Nephron progenitor cell (in vitro differentiated cells): ENCODE results near the gene LINGO4.
"Not testable (repeated sequence)": the region's sequence is repeated elsewhere in the genome, so short reads cannot be mapped to it uniquely, and the experiment has no call there.

Experiments
- DNase-seq: peaks from one replicate; pipeline ENCODE4 v3.0.0; 2021
- H3K27ac Mint-ChIP-seq: 2 replicates; pipeline ENCODE4 v1.8.0; 2021; ENCODE audit warnings: mild to moderate bottlenecking, moderate library complexity, mixed read lengths
- H3K27me3 Mint-ChIP-seq: 2 replicates; pipeline ENCODE4 v1.8.0; 2021; ENCODE audit warnings: mild to moderate bottlenecking, low read depth, mixed read lengths; ENCODE audit not compliant: poor library complexity
- H3K36me3 Mint-ChIP-seq: 2 replicates; pipeline ENCODE4 v1.8.0; 2021; ENCODE audit warnings: low read depth, mixed read lengths
- H3K4me1 Mint-ChIP-seq: 2 replicates; pipeline ENCODE4 v1.8.0; 2021; ENCODE audit warnings: mixed read lengths
- H3K4me3 Mint-ChIP-seq: 2 replicates; pipeline ENCODE4 v1.8.0; 2021; ENCODE audit warnings: mild to moderate bottlenecking, moderate library complexity, mixed read lengths
- H3K9me3 Mint-ChIP-seq: 2 replicates; pipeline ENCODE4 v1.8.0; 2021; ENCODE audit warnings: mild to moderate bottlenecking, moderate library complexity, mixed read lengths
- CTCF ChIP-seq: fragments of 200-600 bp; sonication (generic); IDR thresholded peaks from 2 replicates; pipeline ENCODE4 v1.5.0; 2021; ENCODE audit warnings: antibody characterized with exemption

The LINGO4 gene

GRCh38 chr1:151773702-151774101, 31.5 kb downstream of the LINGO4 start:
- no peaks in the 10 kb centered on the region for H3K4me1 Mint-ChIP-seq
- H3K27me3 Mint-ChIP-seq: peaks cover 11% of the 10 kb centered on the region
- H3K27ac Mint-ChIP-seq: no peak overlapping the region
- TF ChIP-seq CTCF: no peak
- peaks cover 7% of the 10 kb centered on the region for H3K9me3 Mint-ChIP-seq
- no peak overlapping the region for H3K4me3 Mint-ChIP-seq
- DNase-seq: no peak
- peaks cover 19% of the 10 kb centered on the region for H3K36me3 Mint-ChIP-seq

- not testable (repeated sequence) for H3K4me3 Mint-ChIP-seq, H3K9me3 Mint-ChIP-seq, H3K4me1 Mint-ChIP-seq, DNase-seq, H3K27ac Mint-ChIP-seq, H3K36me3 Mint-ChIP-seq
- peaks cover 17% of the 10 kb centered on the region for H3K27me3 Mint-ChIP-seq
These were observed 35.9 kb downstream of the LINGO4 start for GRCh38 chr1:151769270-151769669.

- not testable (repeated sequence) for H3K4me3 Mint-ChIP-seq, H3K36me3 Mint-ChIP-seq, H3K9me3 Mint-ChIP-seq, H3K27ac Mint-ChIP-seq, DNase-seq
- peaks cover 10% of the 10 kb centered on the region for H3K4me1 Mint-ChIP-seq
- H3K27me3 Mint-ChIP-seq: peaks cover 13% of the 10 kb centered on the region
These were observed 36.7 kb downstream of the LINGO4 start for GRCh38 chr1:151768351-151769066.

- Mint-ChIP-seq H3K4me1 (peaks cover 19% of the 10 kb centered on the region), H3K27me3 (peaks cover 10% of the 10 kb centered on the region), H3K27ac (no peak overlapping the region), H3K36me3 (peaks cover 35% of the 10 kb centered on the region), H3K4me3 (peak overlapping the region; percentile 92), H3K9me3 (no peaks in the 10 kb centered on the region)
- TF ChIP-seq CTCF: no peak
- DNase-seq: no peak
These were observed 41.2 kb downstream of the LINGO4 start for GRCh38 chr1:151763990-151764389.

GRCh38 chr1:151762941-151763921, 42.0 kb downstream of the LINGO4 start, which contains the start of gene MRPL9:
Gene MRPL9 (minus strand): TSS chr1:151763496. CDS start chr1:151763479, 17 bp downstream.
- peak; percentile 85 for DNase-seq
- Mint-ChIP-seq H3K4me3 (peak within 1 kb of the TSS; percentile 92), H3K9me3 (no peaks in the 10 kb centered on the region), H3K4me1 (peaks cover 19% of the 10 kb centered on the region), H3K36me3 (peaks cover 38% of the 10 kb centered on the region), H3K27me3 (peaks cover 6% of the 10 kb centered on the region), H3K27ac (peak within 1 kb of the TSS; percentile 59)
- TF ChIP-seq CTCF: no peak

GRCh38 chr1:151760597-151761385, 44.4 kb downstream of the LINGO4 start:
- TF ChIP-seq CTCF: no peak
- no peaks in the 10 kb centered on the region for H3K9me3 Mint-ChIP-seq
- peak overlapping the region; percentile 57 for H3K4me3 Mint-ChIP-seq
- H3K27me3 Mint-ChIP-seq: no peaks in the 10 kb centered on the region
- no peak for DNase-seq
- H3K4me1 Mint-ChIP-seq: peaks cover 19% of the 10 kb centered on the region
- no peak overlapping the region for H3K27ac Mint-ChIP-seq
- H3K36me3 Mint-ChIP-seq: peaks cover 41% of the 10 kb centered on the region
